IMR-90 (cell line): ENCODE measurements around the gene EFHC2. TPM values are rescaled to one million over a fixed set of nuclear protein-coding genes. Genes with fewer than 3 reads are reported as not detected.

Source experiments
- ATAC-seq: fragments of 200-7000 bp; cut with Tn5 transposase; 2 replicates; pipeline ENCODE4 v1.9.1; 2020; ENCODE audit warnings: low read depth, mild to moderate bottlenecking, moderate library complexity
- BruUV-seq: library from RNA; stranded (reverse); fragments of 400-500 nt; replicated peaks from 2 replicates; lab custom pipeline; 2021; lab: Mats Ljungman, UMichigan
- CTCF ChIA-PET: fragments of 300-600 bp; formaldehyde crosslinking; extraction: SDS; loops from one replicate; lab custom pipeline; 2021; ENCODE audit warnings: antibody characterized with exemption; lab: Yijun Ruan, JAX
- POLR2A ChIA-PET: fragments of 300-600 bp; sonication (Branson Sonifier 250); formaldehyde crosslinking; loops from one replicate; lab custom pipeline; 2022; ENCODE audit warnings: antibody characterized with exemption; ENCODE audit not compliant: unreplicated experiment; lab: Charles Lee
- DNase-seq: peaks from one replicate; pipeline ENCODE4 v3.0.0; 2013
- H2AFZ ChIP-seq: replicated peaks from 2 replicates; pipeline ENCODE3; 2013; ENCODE audit warnings: low read length, mild to moderate bottlenecking; ENCODE audit not compliant: poor library complexity
- H2AK5ac ChIP-seq: 2 replicates; pipeline ENCODE4 v1.6.1; 2013; ENCODE audit warnings: low read depth, low read length, inconsistent platforms
- H2AK9ac ChIP-seq: replicated peaks from 2 replicates; pipeline ENCODE3; 2013; ENCODE audit warnings: mild to moderate bottlenecking, low read depth, low read length, moderate library complexity; ENCODE audit not compliant: poor library complexity
- H2BK120ac ChIP-seq: 2 replicates; pipeline ENCODE4 v1.6.1; 2013; ENCODE audit warnings: low read depth, low read length, inconsistent platforms
- H2BK15ac ChIP-seq: 3 replicates; pipeline ENCODE4 v1.6.1; 2013; ENCODE audit warnings: low read depth, low read length, inconsistent platforms
- H2BK20ac ChIP-seq: 2 replicates; pipeline ENCODE4 v1.6.1; 2013; ENCODE audit warnings: low read depth, mild to moderate bottlenecking, inconsistent platforms, low read length, moderate library complexity
- H2BK5ac ChIP-seq: 2 replicates; pipeline ENCODE4 v1.6.1; 2013; ENCODE audit warnings: mild to moderate bottlenecking, low read depth, low read length, inconsistent platforms; ENCODE audit not compliant: poor library complexity, severe bottlenecking
- H3K14ac ChIP-seq: replicated peaks from 2 replicates; pipeline ENCODE4 v1.6.1; 2013; ENCODE audit warnings: low read depth, low read length, inconsistent platforms
- H3K18ac ChIP-seq: 2 replicates; pipeline ENCODE4 v1.6.1; 2013; ENCODE audit warnings: low read depth, low read length, control low read depth
- H3K23ac ChIP-seq: 2 replicates; pipeline ENCODE4 v1.6.1; 2013; ENCODE audit warnings: low read depth, low read length, inconsistent platforms
- H3K27ac ChIP-seq: 2 replicates; pipeline ENCODE4 v1.5.1; 2013; ENCODE audit warnings: mild to moderate bottlenecking, control low read depth, low read length; ENCODE audit not compliant: insufficient read depth
- H3K27me3 ChIP-seq: 2 replicates; pipeline ENCODE4 v1.6.1; 2013; ENCODE audit warnings: low read length; ENCODE audit not compliant: control insufficient read depth, insufficient read depth
- H3K36me3 ChIP-seq: 2 replicates; pipeline ENCODE4 v1.6.1; 2013; ENCODE audit warnings: low read length, mixed read lengths; ENCODE audit not compliant: control insufficient read depth, insufficient read depth
- H3K4ac ChIP-seq: 2 replicates; pipeline ENCODE4 v1.6.1; 2013; ENCODE audit warnings: low read depth, low read length, inconsistent platforms
- H3K4me1 ChIP-seq: 2 replicates; pipeline ENCODE4 v1.6.1; 2013; ENCODE audit warnings: low read length, mixed read lengths; ENCODE audit not compliant: control insufficient read depth, insufficient read depth
- H3K4me2 ChIP-seq: 2 replicates; pipeline ENCODE4 v1.6.1; 2013; ENCODE audit warnings: low read depth, mild to moderate bottlenecking, control low read depth, low read length, moderate library complexity
- H3K4me3 ChIP-seq: 2 replicates; pipeline ENCODE4 v1.5.1; 2013; ENCODE audit warnings: low read depth, mild to moderate bottlenecking, control low read depth, low read length, moderate library complexity; ENCODE audit not compliant: insufficient read depth
- H3K56ac ChIP-seq: 2 replicates; pipeline ENCODE4 v1.6.1; 2013; ENCODE audit warnings: low read length, inconsistent platforms; ENCODE audit not compliant: insufficient read depth; ENCODE audit errors: extremely low read depth
- H3K79me1 ChIP-seq, 2 experiments: 2 replicates each; pipeline ENCODE4 v1.6.1; 2013; ENCODE audit warnings: low read length in 2 of 2, inconsistent platforms in 1 of 2, low read depth in 1 of 2
- H3K9ac ChIP-seq: 2 replicates; pipeline ENCODE4 v1.6.1; 2013; ENCODE audit warnings: low read depth, low read length, control low read depth
- H3K9me1 ChIP-seq: 2 replicates; pipeline ENCODE4 v1.6.1; 2013; ENCODE audit warnings: low read length, inconsistent platforms; ENCODE audit not compliant: insufficient read depth
- H3K9me3 ChIP-seq: 2 replicates; pipeline ENCODE4 v1.6.1; 2013; ENCODE audit warnings: low read length; ENCODE audit not compliant: control insufficient read depth, insufficient read depth
- H4K20me1 ChIP-seq: 2 replicates; pipeline ENCODE4 v1.6.1; 2013; ENCODE audit warnings: low read length, inconsistent platforms; ENCODE audit not compliant: insufficient read depth
- H4K5ac ChIP-seq: 2 replicates; pipeline ENCODE4 v1.6.1; 2013; ENCODE audit warnings: mild to moderate bottlenecking, low read depth, low read length, control low read depth
- H4K8ac ChIP-seq, 2 experiments: 2 replicates each; pipeline ENCODE4 v1.6.1; 2013; ENCODE audit warnings: low read depth in 2 of 2, low read length in 2 of 2, control low read depth in 1 of 2, inconsistent platforms in 1 of 2
- H4K91ac ChIP-seq: 2 replicates; pipeline ENCODE4 v1.6.1; 2013; ENCODE audit warnings: low read depth, low read length, inconsistent platforms; ENCODE audit not compliant: insufficient read depth
- CTCF ChIP-seq: conservative IDR thresholded peaks from 2 replicates; pipeline ENCODE4 v1.5.1; 2012; ENCODE audit warnings: mild to moderate bottlenecking, low read depth, low read length, improper control_type of control experiment
- FOS ChIP-seq: fragments of 150-350 bp; IDR thresholded peaks from 2 replicates; pipeline ENCODE4 v1.6.1; 2016; ENCODE audit warnings: low read depth, low read length
- NFE2L2 ChIP-seq: fragments of 150-350 bp; IDR thresholded peaks from 2 replicates; pipeline ENCODE4 v1.6.1; 2016; ENCODE audit warnings: low read depth, mild to moderate bottlenecking, low read length
- POLR2A ChIP-seq: IDR thresholded peaks from 2 replicates; pipeline ENCODE4 v1.6.1; 2012; ENCODE audit warnings: mild to moderate bottlenecking, low read depth, low read length
- RAD21 ChIP-seq: IDR thresholded peaks from 2 replicates; pipeline ENCODE4 v1.6.1; 2012; ENCODE audit warnings: low read length, improper control_type of control experiment
- RFX5 ChIP-seq: IDR thresholded peaks from 2 replicates; pipeline ENCODE4 v1.8.0; 2012; ENCODE audit warnings: low read depth, mild to moderate bottlenecking, low read length, moderate library complexity
- SMC3 ChIP-seq: fragments of 150-350 bp; IDR thresholded peaks from 2 replicates; pipeline ENCODE4 v1.6.1; 2016; ENCODE audit warnings: low read depth, mild to moderate bottlenecking, antibody characterized with exemption, low read length, moderate library complexity
- WGBS, 2 experiments: methylation state at CpG; one replicate each; pipeline versions ENCODE4 v1.1.5 to v1.1.7; 2013; ENCODE audit warnings: missing lambda C conversion rate in 2 of 2; ENCODE audit not compliant: insufficient read length in 1 of 2; ENCODE audit errors: extremely low coverage in 2 of 2; 5-methylcytosine and 5-hydroxymethylcytosine counted together
- dilution Hi-C: fragments of 300-500 bp; cut with HindIII; formaldehyde crosslinking; loops from one replicate; pipeline ENCODE4 v1.14.3; 2018; ENCODE audit warnings: low sequenced_read_pairs; ENCODE audit not compliant: unreplicated experiment
- in situ Hi-C: fragments of 300-500 bp; cut with MboI; formaldehyde crosslinking; loops from 3 replicates; pipeline ENCODE4 v1.14.3; 2019; ENCODE audit warnings: low sequenced_read_pairs, inconsistent platforms, mixed read lengths
- intact Hi-C: fragments of 100-400 bp; cut with micrococcal nuclease; formaldehyde crosslinking; loops from 2 replicates; pipeline ENCODE4 v1.10.0; 2022
- polyA plus RNA-seq, 3 experiments: library from polyadenylated mRNA; depleted of rRNA; stranded (reverse); fragments of >200 nt; gene quantifications; 2 replicates each; pipeline ENCODE4 v1.2.3, GENCODE V29; 2012; ENCODE audit warnings: low replicate concordance in 1 of 3
- total RNA-seq: library from RNA; depleted of rRNA; stranded (reverse); fragments of >200 nt; gene quantifications from 2 replicates; pipeline ENCODE4 v1.2.3, GENCODE V29; 2012

The EFHC2 gene
- total and polyA plus RNA-seq, 2 of the 4 experiments (the other 2 are of a cell fraction) = 0.18 to 0.24 TPM

- Histone ChIP-seq H3K9ac (no peak overlapping the region), H3K23ac (no peak overlapping the region), H3K79me1 (no peaks in the 10 kb centered on the region), H3K18ac (no peak overlapping the region), H3K56ac (no peak overlapping the region), H2AK5ac (no peak overlapping the region), H2BK15ac (no peak overlapping the region), H2BK20ac (no peak overlapping the region), H3K27ac (no peak overlapping the region), H2AFZ (no peak overlapping the region), H4K8ac (no peak overlapping the region), H4K20me1 (no peaks in the 10 kb centered on the region), H2BK5ac (no peak overlapping the region), H3K4me3 (no peak overlapping the region), H3K36me3 (no peaks in the 10 kb centered on the region), H4K91ac (no peak overlapping the region), H3K9me3 (no peaks in the 10 kb centered on the region), H3K4ac (no peak overlapping the region), H3K4me1 (no peaks in the 10 kb centered on the region), H3K27me3 (peaks cover 3% of the 10 kb centered on the region; the same call in 1 of the 2 replicates), H2AK9ac (no peak overlapping the region), H3K14ac (no peak overlapping the region), H3K9me1 (no peaks in the 10 kb centered on the region), H2BK120ac (no peak overlapping the region), H4K5ac (no peak overlapping the region), H3K4me2 (no peak overlapping the region)
- TF ChIP-seq RAD21 (no peak), RFX5 (no peak), FOS (no peak), NFE2L2 (no peak), SMC3 (no peak), POLR2A (no peak), CTCF (no peak)
- POLR2A ChIA-PET = no interaction called here
- CTCF ChIA-PET = no interaction called here
- dilution Hi-C loops (no loop called here), in situ Hi-C loops (no loop called here), intact Hi-C loops (no loop called here)
- no peak for ATAC-seq
- no peak for DNase-seq
- no CpG with 5 or more reads among the region's 2 CpGs for WGBS, 2 experiments
- BruUV-seq = no TSS peak
Observed at GRCh38 chrX:44202596-44202995, 140.9 kb downstream of the EFHC2 start.
